Adrenal gland (tissue), 12 donors: ENCODE results near the gene CECR2. TPM values are rescaled to one million over a fixed set of nuclear protein-coding genes. Genes with fewer than 3 reads are reported as not detected.

Experiments
- DNase-seq, 7 donors: peaks; one replicate each; pipeline ENCODE4 v3.0.0-alpha.2; 2019 to 2020
- H3K27ac ChIP-seq, 5 donors: fragments of 200-600 bp; sonication (generic) in 4 of 5; 1 replicate in 3 of 5; 2 replicates in 2 of 5; pipeline versions ENCODE4 v1.5.1 to v1.8.0; 2016 to 2020; ENCODE audit warnings: mild to moderate bottlenecking in 1 of 5
- H3K27me3 ChIP-seq: fragments of 200-600 bp; 2 replicates; pipeline ENCODE4 v1.8.0; 2021
- H3K36me3 ChIP-seq, 2 donors: fragments of 200-600 bp; replicated peaks in 1 of 2; 1 replicate in 1 of 2; 2 replicates in 1 of 2; pipeline versions ENCODE4 v1.5.1 to v1.8.0; 2018 to 2022
- H3K4me1 ChIP-seq, 2 donors: fragments of 200-600 bp; replicated peaks in 1 of 2; 1 replicate in 1 of 2; 2 replicates in 1 of 2; pipeline versions ENCODE4 v1.5.1 to v1.8.0; 2018 to 2021
- H3K4me3 ChIP-seq, 4 donors: fragments of 200-600 bp; sonication (generic) in 3 of 4; one replicate each; pipeline ENCODE4 v1.5.1; 2016 to 2018
- H3K9me3 ChIP-seq, 3 donors: fragments of 200-600 bp; sonication (generic) in 1 of 3; replicated peaks in 1 of 3; 1 replicate in 2 of 3; 2 replicates in 1 of 3; pipeline versions ENCODE4 v1.5.1 to v1.8.0; 2016 to 2021
- POLR2A ChIP-seq, 2 donors: fragments of 450-650 bp; IDR thresholded peaks; one replicate each; pipeline ENCODE4 v1.6.1; 2017; ENCODE audit warnings: antibody characterized with exemption in 2 of 2, mild to moderate bottlenecking in 2 of 2, moderate library complexity in 1 of 2
- WGBS, 4 donors: extraction: QIAGEN DNeasy Blood & Tissue Kit in 2 of 4; methylation state at CpG; one replicate each; pipeline versions ENCODE4 v1.1.5 to v1.1.7; 2013 to 2017; 5-methylcytosine and 5-hydroxymethylcytosine counted together
- intact Hi-C, 2 donors: fragments of 100-400 bp; cut with DNase I; formaldehyde crosslinking; loops; one replicate each; pipeline versions ENCODE4 v1.14.1 to v1.15.0; 2022 to 2023
- polyA plus RNA-seq, 3 donors: library from polyadenylated mRNA; stranded (reverse); fragments of 200-250 nt in 2 of 3; fragments of 350-450 nt in 1 of 3; fragmentation: Illumina TruSeq in 1 of 3; extraction: RNeasy Lipid Tissue Mini Kit (QIAGEN cat#74804) in 1 of 3; gene quantifications; one replicate each; pipeline ENCODE4 v1.2.3, GENCODE V29; 2013 to 2014
- total RNA-seq, 9 donors: library from RNA; depleted of rRNA in 4 of 9; stranded (reverse); fragments of >200 nt in 4 of 9; fragments of 120-200 nt in 1 of 9; fragmentation: NEBNext Ultra II Directional in 1 of 9; extraction: Animal tissue kit (Norgen Biotek cat#: 25700) in 1 of 9; gene quantifications; one replicate each; pipeline versions ENCODE4 v1.1.0 to v1.2.4, GENCODE V29; 2013 to 2023
- TF ChIP-seq, protein P1 (sequence below), 6 experiments: fragments of 450-650 bp in 4 of 6; fragments of 200-600 bp in 2 of 6; sonication (generic) in 1 of 6; IDR thresholded peaks; 1 replicate in 5 of 6; 2 replicates in 1 of 6; pipeline versions ENCODE4 v1.5.1 to v1.8.0; 2016 to 2021; ENCODE audit warnings: antibody characterized with exemption in 6 of 6, mild to moderate bottlenecking in 2 of 6, moderate library complexity in 1 of 6
- donor health status: healthy with polysubstance abuse.
- donor health status: Bipolar disorder and iron deficiency.
- donor health status: DM: yes; HTN: yes; CAD: no.
- donor health status: DM: no; HTN: no; CAD: no.
- donor health status: DM: no; HTN: no; CAD: no.
- donor health status: DM: yes; HTN: yes; CAD: no.

Gene CECR2
- total and polyA plus RNA-seq, 12 donors, result 0.20 to 1.7 (median 0.67) TPM

DNA sequence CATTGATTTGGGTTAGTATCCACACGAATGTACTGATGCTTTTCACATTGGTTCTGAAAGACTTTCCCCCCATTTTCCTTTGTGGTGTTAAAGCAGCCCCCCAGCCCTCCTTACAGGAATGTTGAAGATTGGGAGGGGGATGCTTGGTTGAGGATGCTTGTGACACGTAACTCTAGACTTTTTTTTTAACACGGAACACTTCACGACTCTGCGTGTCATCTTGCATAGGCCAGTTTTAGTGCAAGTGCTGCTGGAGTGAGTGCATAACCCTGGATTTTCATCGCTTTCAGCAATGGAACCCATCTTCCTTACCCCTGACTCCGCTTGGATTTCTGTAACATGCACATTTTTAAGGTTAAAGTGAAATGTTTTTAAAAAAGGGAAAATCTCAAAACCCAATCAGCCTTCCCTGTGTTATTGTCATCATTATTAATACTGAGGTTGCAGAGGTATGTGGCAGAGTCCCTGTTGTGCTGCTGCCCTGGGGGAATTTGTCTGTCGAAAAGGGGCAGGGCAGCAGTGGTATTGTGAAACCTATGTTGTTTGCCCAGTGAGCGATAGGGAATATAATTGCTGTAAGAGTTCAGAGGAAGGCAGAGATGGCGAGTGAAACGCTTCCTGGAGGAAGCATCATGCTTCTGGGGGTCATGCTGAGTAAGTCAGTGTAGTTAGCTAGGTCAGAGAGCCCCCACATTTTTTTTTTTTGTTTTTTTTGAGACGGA is 12.1 kb downstream of the CECR2 start:
- H3K27ac ChIP-seq, result no peak overlapping the region
- no peaks in the 10 kb centered on the region for H3K4me1 ChIP-seq
- no peaks in the 10 kb centered on the region for H3K9me3 ChIP-seq
- WGBS, 4 donors, result 73 to 81% (median 76%) methylated on average over 12 of the region's 12 CpGs
- no peaks in the 10 kb centered on the region for H3K27me3 ChIP-seq
- TF ChIP-seq POLR2A (IDR thresholded peaks at IDR 0.05), result no peak
- TF ChIP-seq, protein P1, sequence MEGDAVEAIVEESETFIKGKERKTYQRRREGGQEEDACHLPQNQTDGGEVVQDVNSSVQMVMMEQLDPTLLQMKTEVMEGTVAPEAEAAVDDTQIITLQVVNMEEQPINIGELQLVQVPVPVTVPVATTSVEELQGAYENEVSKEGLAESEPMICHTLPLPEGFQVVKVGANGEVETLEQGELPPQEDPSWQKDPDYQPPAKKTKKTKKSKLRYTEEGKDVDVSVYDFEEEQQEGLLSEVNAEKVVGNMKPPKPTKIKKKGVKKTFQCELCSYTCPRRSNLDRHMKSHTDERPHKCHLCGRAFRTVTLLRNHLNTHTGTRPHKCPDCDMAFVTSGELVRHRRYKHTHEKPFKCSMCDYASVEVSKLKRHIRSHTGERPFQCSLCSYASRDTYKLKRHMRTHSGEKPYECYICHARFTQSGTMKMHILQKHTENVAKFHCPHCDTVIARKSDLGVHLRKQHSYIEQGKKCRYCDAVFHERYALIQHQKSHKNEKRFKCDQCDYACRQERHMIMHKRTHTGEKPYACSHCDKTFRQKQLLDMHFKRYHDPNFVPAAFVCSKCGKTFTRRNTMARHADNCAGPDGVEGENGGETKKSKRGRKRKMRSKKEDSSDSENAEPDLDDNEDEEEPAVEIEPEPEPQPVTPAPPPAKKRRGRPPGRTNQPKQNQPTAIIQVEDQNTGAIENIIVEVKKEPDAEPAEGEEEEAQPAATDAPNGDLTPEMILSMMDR (IDR thresholded peaks at IDR 0.05), result no peak
- H3K36me3 ChIP-seq, result no peaks in the 10 kb centered on the region
- intact Hi-C loops, result no loop called here
- H3K4me3 ChIP-seq, result no peak overlapping the region
- no peak for DNase-seq

DNA sequence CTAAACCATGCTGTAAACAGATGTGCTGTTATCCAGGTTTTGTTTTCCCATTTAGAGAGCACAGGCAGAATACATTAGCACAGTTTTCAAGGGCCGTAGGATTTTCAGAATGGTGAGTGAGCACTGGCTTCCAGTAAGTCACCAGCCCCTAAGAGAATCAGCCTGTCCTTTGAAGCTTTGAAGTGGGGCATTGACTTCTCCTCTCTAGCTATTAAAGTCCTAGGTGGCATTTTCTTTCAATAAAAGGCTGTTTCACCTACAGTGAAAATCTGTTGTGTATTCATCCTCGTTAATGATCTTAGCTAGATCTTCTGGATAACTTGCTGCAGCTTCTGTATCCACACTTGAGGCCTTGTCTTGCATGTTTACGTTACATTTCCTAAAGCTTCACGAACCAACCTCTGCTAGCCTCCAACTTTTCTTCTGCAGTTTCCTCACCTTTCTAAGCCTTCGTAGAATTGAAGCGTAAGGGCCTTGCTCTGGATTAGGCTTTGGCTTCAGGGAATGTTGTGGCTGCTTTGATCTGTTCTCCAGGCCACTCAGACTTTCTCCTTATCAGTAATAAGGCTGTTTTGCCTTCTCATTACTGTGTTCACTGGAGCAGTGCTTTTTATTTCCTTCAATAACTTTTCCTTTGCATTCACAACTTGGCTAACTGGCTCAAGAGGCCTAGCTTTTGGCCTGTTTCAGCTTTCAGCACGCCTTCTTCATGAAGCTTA is 15.5 kb downstream of the CECR2 start:
- 82 to 86% (median 84%) methylated on average over 7 of the region's 7 CpGs for WGBS, 4 donors
- H3K36me3 ChIP-seq, result no peaks in the 10 kb centered on the region
- intact Hi-C loops, result no loop called here
- peaks cover 3% of the 10 kb centered on the region for H3K27me3 ChIP-seq
- TF ChIP-seq, protein P1 (IDR thresholded peaks at IDR 0.05), result no peak
- no peak for TF ChIP-seq POLR2A (IDR thresholded peaks at IDR 0.05)
- H3K27ac ChIP-seq, result no peak overlapping the region
- no peak overlapping the region for H3K4me3 ChIP-seq
- no peak for DNase-seq
- no peaks in the 10 kb centered on the region for H3K4me1 ChIP-seq
- no peaks in the 10 kb centered on the region for H3K9me3 ChIP-seq

DNA sequence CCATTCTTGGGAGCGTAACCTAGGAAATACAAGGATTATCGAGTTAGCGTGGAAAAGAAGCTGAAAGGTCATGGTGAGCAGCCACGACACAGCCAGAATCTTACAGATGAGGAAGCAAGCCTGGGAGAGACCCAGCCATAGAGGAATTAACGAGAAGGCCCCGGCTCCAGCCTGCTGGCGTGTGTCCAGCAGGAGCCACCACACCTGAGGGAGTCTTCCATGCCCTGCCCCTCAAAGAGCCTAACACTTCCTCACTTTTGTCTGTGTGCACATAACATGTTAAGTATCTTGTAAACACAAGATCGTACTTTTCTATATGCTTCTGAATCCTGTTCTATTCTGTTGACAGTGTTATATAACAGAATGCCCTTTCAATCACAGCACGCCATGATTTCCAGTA is 18.1 kb downstream of the CECR2 start:
- TF ChIP-seq, protein P1 (IDR thresholded peaks at IDR 0.05), result no peak
- TF ChIP-seq POLR2A (IDR thresholded peaks at IDR 0.05), result no peak
- Histone ChIP-seq H3K27ac (no peak overlapping the region), H3K4me3 (no peak overlapping the region), H3K27me3 (peaks cover 3% of the 10 kb centered on the region), H3K4me1 (no peaks in the 10 kb centered on the region), H3K36me3 (no peaks in the 10 kb centered on the region), H3K9me3 (no peaks in the 10 kb centered on the region)
- intact Hi-C loops, result no loop called here
- no peak for DNase-seq
- 68 to 75% (median 74%) methylated on average over 7 to 9 of the region's 9 CpGs for WGBS, 4 donors

DNA sequence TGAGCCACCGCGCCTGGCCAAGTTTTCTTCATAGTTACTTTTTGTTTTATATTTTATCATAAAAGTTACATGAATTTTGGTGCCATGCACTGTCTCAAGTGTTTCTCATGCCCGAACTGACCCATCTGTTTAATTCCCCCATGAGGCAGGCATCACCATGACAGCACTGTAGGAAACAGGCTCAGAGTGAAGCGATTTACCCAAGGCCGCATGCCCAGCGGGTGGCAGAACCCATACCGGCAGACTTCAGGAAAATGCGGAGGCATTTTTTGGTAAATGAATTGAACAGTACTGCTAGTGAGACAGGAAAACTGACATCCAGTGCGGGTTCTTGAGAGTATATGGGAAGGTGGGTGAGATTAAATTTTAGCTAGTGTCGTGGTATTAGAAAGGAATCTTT is 19.0 kb downstream of the CECR2 start:
- Histone ChIP-seq H3K27ac (no peak overlapping the region), H3K36me3 (no peaks in the 10 kb centered on the region), H3K9me3 (no peaks in the 10 kb centered on the region), H3K27me3 (peaks cover 3% of the 10 kb centered on the region), H3K4me1 (no peaks in the 10 kb centered on the region), H3K4me3 (no peak overlapping the region)
- DNase-seq, result no peak
- no peak for TF ChIP-seq POLR2A (IDR thresholded peaks at IDR 0.05)
- intact Hi-C loops, result no loop called here
- WGBS, 4 donors, result 84 to 87% (median 85%) methylated on average over 10 of the region's 10 CpGs
